Measurements from ENCODE around the gene TFDP3.

The TFDP3 gene

DNA sequence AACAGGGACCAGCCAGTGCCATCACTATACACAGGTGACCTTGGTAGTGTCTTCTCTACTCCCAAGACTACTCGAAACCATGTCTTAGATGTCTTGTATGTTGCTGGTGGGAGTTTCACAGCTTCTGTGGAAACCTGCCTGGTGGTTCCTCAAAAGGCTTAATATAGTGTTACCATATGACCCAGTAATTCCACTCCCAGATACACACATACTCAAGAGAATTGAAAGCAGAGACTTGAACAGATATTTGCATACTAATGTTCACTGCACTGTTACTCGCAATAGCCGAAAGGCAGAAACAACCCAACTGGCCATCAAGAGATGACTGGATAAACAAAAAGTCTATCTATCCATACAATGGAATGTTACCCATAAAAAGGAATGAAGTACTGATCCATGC, 3.1 kb downstream of the TFDP3 start:
- TF ChIP-seq, protein P1, sequence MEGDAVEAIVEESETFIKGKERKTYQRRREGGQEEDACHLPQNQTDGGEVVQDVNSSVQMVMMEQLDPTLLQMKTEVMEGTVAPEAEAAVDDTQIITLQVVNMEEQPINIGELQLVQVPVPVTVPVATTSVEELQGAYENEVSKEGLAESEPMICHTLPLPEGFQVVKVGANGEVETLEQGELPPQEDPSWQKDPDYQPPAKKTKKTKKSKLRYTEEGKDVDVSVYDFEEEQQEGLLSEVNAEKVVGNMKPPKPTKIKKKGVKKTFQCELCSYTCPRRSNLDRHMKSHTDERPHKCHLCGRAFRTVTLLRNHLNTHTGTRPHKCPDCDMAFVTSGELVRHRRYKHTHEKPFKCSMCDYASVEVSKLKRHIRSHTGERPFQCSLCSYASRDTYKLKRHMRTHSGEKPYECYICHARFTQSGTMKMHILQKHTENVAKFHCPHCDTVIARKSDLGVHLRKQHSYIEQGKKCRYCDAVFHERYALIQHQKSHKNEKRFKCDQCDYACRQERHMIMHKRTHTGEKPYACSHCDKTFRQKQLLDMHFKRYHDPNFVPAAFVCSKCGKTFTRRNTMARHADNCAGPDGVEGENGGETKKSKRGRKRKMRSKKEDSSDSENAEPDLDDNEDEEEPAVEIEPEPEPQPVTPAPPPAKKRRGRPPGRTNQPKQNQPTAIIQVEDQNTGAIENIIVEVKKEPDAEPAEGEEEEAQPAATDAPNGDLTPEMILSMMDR (IDR thresholded peaks at IDR 0.05; ENCODE audit: low read depth, low read length), result no peak
- no peak for DNase-seq (ENCODE audit: extremely low read depth, low read depth)

DNA sequence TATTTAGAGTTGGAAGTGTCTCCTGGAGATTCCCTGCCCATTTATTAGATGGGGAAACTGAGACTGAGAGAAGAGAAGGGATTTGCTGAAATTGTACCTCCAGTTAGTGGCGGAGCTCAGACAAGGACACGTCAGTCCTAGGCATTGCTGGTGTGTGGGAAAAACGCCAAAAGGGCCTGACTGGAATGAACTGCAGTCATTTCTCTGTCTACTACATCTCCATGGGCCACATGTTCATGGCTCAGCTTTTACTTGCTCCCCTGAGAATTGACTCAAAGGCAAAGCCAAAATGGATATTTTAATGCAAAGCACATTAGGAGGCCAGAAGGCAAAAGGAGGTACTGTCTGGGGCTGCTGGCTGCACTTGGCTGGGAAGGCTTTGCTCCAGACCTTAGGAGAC, 3.9 kb downstream of the TFDP3 start:
- TF ChIP-seq, protein P1 (IDR thresholded peaks at IDR 0.05; ENCODE audit: low read depth, low read length), result no peak
- DNase-seq (ENCODE audit: extremely low read depth, low read depth), result no peak

DNA sequence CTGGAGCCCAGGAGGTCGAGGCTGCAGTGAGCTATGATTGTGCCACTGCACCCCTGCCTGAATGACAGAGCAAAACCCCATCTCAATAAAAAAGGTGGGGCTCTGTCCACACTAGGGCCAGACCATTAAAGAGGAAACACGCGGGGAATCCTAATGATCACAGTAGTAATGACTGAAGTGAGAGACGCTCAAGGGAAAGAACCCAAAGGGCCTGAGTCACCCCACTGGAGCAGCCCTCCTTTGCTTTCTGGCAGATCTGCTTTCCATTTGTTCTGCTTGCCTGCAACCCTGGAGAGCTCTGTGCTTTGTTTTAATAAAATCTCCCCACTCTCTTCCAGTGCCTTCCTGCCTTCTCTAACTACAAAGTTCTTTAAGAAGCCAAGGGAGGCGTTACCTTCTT, 5.0 kb downstream of the TFDP3 start:
- TF ChIP-seq, protein P1 (IDR thresholded peaks at IDR 0.05; ENCODE audit: low read depth, low read length), result no peak
- DNase-seq (ENCODE audit: extremely low read depth, low read depth), result no peak

DNA sequence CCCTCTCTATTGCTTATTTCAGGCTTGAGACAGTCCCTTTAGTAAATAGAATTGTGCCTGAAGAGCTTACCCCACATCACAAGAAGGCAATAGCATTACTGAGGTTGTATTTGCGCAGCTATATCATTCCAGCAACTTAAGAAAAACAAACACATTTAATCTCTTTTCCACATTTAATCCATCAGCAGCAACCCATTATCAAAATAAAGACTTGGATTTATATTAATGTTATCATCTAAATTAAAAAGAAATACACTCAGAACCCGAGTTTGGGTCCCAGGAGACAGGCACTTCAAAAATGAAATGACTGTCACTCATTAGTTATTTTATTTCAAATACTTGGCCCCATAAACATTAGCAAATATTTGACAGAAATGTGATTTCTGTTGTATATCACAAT, 10.4 kb downstream of the TFDP3 start:
- no peak for DNase-seq (ENCODE audit: extremely low read depth, low read depth)
- TF ChIP-seq, protein P1 (IDR thresholded peaks at IDR 0.05; ENCODE audit: low read depth, low read length), result no peak

DNA sequence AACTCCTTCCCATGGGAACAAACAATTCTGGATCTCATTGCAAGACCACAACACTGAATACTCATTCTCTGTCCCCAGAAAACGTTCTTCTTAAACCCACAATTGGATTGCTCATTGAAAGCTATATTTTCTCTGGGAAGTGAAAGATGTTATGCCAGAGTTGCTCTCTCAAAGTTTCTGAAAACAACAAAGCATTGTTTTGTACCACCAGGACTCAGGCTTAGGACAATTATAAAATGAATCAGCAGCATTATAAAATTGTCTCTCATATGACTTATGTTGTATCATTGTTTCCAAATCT, 26.5 kb downstream of the TFDP3 start:
- TF ChIP-seq, protein P1 (IDR thresholded peaks at IDR 0.05; ENCODE audit: low read depth, low read length), result no peak
- no peak for DNase-seq (ENCODE audit: extremely low read depth, low read depth)

DNA sequence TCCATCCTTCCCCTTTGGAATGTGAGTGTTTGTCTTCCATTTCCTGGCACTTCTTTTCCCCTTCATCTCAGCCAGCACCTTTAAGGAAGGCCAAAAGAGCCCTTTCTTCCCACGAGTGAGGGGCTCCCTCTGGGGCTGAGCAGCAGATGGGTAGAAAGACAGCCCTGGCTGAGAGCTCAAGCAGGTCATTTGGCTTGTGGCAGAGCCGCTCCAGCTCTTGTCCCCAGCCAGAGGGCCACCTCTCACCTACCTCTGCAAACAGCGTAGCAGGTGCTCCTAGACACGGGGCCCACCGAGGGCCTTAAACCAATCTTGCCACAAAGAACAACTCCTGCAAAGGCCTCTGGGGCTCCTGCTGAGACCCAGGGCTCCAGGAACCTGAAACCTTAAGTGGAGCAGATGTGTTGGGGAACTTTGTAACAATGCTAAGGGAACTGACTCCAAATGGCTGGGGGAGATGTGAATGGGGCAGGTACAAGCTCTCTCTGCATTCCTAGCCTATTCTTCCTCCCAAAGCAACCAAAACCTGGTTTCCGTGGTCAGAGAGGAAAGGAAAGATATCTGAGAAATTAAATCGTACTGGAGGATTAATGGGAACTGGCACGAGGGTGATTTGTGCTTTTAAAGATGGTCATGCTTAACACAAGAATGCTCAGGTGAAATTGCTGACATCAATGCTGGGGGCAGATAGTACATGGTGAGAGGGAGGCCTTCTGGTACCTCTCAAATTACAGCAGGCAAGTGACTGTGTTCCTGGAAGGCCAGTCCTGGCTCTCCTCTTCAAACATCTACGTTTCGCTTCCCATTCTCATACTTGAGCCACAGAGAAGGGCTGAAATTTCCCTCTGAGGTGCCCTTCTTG, 27.0 kb downstream of the TFDP3 start:
- no peak for DNase-seq (ENCODE audit: extremely low read depth, low read depth)
- TF ChIP-seq, protein P1 (IDR thresholded peaks at IDR 0.05; ENCODE audit: low read depth, low read length), result no peak

DNA sequence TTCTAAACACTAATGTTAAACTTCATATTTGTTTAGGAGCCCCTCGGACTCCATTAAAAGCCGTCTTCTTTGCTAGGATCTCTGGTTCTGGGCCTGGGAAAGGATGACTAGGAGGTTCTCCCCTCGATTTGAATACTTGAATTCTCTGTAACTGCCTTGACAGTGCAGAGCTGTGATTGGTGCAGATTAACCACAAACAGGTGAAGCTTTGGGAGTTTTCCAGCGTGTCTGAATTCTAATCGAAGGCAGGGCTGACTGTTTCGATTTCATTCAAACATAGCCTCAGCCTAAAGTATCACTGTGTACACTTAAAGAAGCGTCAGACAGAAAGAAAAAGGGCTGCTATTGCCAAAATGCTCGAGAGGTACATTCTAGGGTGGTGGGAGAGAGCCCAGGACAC, 29.0 kb downstream of the TFDP3 start:
- no peak for DNase-seq (ENCODE audit: extremely low read depth, low read depth)
- TF ChIP-seq, protein P1 (IDR thresholded peaks at IDR 0.05; ENCODE audit: low read depth, low read length), result no peak

Data from AG09319 (cell line).